Kidney epithelial cell (primary cell): ENCODE measurements around the gene S100A5. TPM values are rescaled to one million over a fixed set of nuclear protein-coding genes. Genes with fewer than 3 reads are reported as not detected.
A peak's percentile ranks its signal among the peaks of the same experiment; 100 is the strongest.

Experiments used
- DNase-seq: peaks from one replicate; pipeline ENCODE4 v3.0.0-alpha.2; 2010; ENCODE audit warnings: low read depth
- H3K27me3 ChIP-seq: 2 replicates; pipeline ENCODE4 v1.6.0; 2011; ENCODE audit warnings: low read length; ENCODE audit not compliant: control insufficient read depth, insufficient read depth
- H3K36me3 ChIP-seq: 2 replicates; pipeline ENCODE4 v1.5.1; 2011; ENCODE audit warnings: low read length; ENCODE audit not compliant: control insufficient read depth, insufficient read depth
- H3K4me3 ChIP-seq: 2 replicates; pipeline ENCODE4 v1.5.1; 2011; ENCODE audit warnings: low read depth, mild to moderate bottlenecking, control low read depth, low read length
- total RNA-seq: library from RNA; depleted of rRNA; stranded (reverse); fragments of >200 nt; gene quantifications from 2 replicates; pipeline ENCODE4 v1.2.3, GENCODE V29; 2015
- TF ChIP-seq, protein P1 (sequence below): IDR thresholded peaks from 2 replicates; pipeline ENCODE4 v1.5.1; 2011; ENCODE audit warnings: mild to moderate bottlenecking, moderate library complexity, low read length, control low read depth, inconsistent platforms; ENCODE audit not compliant: insufficient read depth, poor library complexity, severe bottlenecking

S100A5 gene
- total RNA-seq, 1 donor from 2014 or later: not detected

DNA sequence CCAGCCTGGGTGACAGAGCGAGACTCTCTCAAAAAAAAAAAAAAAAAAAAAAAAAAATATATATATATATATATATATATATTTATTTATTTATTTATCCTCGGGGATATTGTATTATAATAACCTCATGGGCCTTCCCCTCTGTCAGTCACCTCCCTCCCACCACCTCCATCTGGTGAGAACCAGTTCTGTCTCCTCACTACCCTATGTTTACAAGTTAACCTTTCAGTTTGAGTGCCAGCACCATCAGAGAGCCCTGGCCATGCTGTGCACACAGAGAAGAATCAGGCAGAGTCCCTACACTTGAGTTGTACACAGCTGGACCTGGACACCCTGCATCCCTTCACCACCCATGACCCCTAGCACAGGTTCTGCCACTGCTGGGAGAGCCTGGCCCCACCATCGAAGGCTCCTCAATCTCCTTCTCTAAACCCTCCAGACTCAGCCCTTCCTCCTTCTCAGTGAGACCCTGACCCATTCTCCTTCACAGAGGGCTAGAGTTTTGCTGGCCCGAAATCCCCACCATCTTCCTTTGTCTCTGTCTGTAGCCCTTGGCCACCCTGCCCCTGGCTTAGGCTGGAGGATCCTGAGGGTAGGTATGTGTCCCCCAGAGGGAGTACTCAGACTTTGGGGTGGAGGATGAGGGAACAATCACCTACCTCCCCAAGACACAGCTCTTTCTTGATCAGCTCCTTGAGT is 1.2 kb downstream of the S100A5 start:
- no peak for DNase-seq
- no peaks in the 10 kb centered on the region for H3K36me3 ChIP-seq
- no peak overlapping the region for H3K4me3 ChIP-seq
- TF ChIP-seq, protein P1, sequence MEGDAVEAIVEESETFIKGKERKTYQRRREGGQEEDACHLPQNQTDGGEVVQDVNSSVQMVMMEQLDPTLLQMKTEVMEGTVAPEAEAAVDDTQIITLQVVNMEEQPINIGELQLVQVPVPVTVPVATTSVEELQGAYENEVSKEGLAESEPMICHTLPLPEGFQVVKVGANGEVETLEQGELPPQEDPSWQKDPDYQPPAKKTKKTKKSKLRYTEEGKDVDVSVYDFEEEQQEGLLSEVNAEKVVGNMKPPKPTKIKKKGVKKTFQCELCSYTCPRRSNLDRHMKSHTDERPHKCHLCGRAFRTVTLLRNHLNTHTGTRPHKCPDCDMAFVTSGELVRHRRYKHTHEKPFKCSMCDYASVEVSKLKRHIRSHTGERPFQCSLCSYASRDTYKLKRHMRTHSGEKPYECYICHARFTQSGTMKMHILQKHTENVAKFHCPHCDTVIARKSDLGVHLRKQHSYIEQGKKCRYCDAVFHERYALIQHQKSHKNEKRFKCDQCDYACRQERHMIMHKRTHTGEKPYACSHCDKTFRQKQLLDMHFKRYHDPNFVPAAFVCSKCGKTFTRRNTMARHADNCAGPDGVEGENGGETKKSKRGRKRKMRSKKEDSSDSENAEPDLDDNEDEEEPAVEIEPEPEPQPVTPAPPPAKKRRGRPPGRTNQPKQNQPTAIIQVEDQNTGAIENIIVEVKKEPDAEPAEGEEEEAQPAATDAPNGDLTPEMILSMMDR: no peak
- H3K27me3 ChIP-seq: no peaks in the 10 kb centered on the region

DNA sequence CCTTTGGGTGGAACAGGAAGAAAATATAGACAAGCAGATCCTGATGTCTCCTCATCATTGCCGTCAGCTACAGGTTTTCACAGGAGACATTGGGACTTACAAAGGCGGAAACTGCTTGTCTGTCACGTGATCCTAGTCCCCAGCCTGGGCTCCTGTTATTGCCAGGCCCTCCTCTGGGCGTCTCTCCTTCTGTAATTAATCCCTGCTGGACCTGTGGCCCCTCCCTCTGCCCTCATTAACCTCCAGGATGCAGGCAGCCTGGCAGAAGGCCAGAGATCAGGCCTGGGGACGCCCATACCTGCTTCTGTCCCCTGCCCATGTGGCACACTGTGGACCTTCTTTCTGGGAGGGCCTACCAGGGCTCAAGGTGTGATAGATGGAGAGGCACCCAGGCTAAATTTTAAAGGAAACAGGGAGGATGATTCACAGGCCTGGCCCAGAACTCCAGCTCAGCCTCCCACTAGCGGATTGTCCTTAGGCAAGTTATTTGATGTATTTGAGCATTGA is 2.4 kb downstream of the S100A5 start:
- DNase-seq: no peak
- TF ChIP-seq, protein P1: no peak
- no peak overlapping the region for H3K4me3 ChIP-seq
- H3K27me3 ChIP-seq: no peaks in the 10 kb centered on the region
- no peaks in the 10 kb centered on the region for H3K36me3 ChIP-seq

DNA sequence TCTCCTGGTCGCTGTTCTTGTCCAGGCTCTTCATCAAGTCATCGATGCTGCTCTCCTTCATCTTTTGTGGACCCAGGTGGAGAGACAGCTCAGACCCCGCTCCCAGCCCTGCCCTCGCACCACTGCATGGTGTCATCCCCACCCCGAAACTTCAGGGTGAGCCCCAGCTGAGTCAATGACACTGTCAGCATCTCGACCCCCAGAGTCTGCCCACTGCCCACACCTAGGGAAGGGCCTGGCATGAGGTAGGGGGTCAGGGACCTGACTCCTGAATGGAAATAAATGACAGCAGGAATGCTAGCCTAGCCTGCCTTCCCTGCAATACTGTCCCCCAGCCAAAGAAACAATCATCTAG is 3.4 kb downstream of the S100A5 start:
- TF ChIP-seq, protein P1: no peak
- no peak for DNase-seq
- H3K36me3 ChIP-seq: no peaks in the 10 kb centered on the region
- no peak overlapping the region for H3K4me3 ChIP-seq
- H3K27me3 ChIP-seq: no peaks in the 10 kb centered on the region

DNA sequence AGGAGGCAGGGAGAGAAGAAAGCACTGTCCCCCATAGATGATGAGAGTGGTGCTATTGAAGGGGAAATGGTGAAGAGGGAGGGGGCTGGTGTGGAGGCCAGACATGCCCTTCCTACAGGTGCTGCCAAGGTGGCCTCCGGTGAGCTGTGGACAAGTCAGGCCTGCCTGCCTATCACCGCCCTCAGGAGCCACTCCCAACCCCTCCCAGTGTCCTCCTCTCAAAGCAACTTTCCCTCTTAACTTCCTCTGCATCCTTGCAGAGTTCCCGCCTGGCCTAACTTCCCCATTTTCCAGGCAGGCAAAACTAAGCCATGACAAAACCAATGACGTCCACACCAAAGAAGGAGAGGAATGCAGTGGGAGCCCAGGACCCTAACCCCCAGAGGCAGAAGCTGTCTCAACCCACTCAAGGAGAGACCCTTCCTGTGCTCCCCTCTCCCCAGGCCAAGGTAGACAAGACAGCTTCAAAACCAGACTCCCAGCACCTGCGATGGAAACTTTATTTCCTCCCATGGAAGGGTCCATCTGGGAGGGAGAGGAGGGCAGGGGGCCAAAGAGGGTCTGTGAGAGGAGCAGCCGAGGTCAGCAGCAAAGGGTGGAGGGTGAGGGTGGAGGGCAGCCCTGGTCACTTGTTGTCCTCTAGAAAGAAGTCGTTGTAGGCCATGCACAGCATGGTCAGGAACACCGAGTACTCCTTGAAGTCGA is 3.9 kb downstream of the S100A5 start:
- Histone ChIP-seq H3K27me3 (no peaks in the 10 kb centered on the region), H3K4me3 (no peak overlapping the region), H3K36me3 (no peaks in the 10 kb centered on the region)
- no peak for DNase-seq
- TF ChIP-seq, protein P1: no peak

DNA sequence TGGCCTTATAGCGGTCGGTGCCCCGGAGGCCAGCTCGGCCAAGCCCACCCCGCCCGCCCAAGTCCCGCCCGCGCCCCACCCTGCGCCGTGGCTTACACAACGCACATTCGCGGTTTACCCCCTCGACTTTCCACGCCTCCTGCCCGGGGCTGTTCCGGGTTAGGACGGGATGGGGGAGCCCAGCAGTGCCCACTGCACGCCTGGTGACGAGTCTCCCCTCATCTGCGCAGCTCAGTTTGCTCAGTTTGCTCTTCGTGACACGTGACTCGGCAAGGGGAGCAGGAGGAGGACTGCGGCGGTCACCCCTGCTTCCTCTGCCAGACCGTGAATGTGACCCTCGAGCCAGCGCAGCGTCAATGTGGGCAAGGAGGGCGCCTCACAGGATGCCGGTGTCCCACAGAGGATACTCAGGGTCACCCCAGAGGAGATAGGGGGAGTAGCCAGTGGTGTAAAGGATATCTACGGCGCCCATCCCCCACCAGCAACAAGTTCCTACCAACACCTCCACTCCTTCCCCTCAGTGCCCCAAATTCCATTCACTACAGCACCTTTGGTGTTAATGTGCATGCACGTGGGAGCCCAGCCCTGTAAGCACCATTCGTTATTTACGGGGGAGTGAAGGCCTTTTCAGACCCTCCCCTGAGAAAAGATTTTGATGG is 4.6 kb downstream of the S100A5 start:
- peak; percentile 70 for DNase-seq
- Histone ChIP-seq H3K4me3 (peak overlapping the region; percentile 66), H3K36me3 (no peaks in the 10 kb centered on the region), H3K27me3 (no peaks in the 10 kb centered on the region)
- TF ChIP-seq, protein P1: no peak
